Trophoblast cell (in vitro differentiated cells and primary cell): ENCODE measurements around the gene HNF4A.

Source experiments
- DNase-seq, 2 donors: peaks; one replicate each; pipeline ENCODE4 v3.0.0-alpha.2; 2016
- H2AFZ ChIP-seq: 2 replicates; pipeline ENCODE4 v1.6.1; 2013; ENCODE audit warnings: low read length, moderate library complexity, mild to moderate bottlenecking; ENCODE audit not compliant: insufficient read depth, poor library complexity
- H2AK5ac ChIP-seq: 2 replicates; pipeline ENCODE4 v1.6.1; 2013; ENCODE audit warnings: mild to moderate bottlenecking, low read length
- H2BK120ac ChIP-seq: 2 replicates; pipeline ENCODE4 v1.6.1; 2013; ENCODE audit warnings: low read length, mild to moderate bottlenecking, moderate library complexity; ENCODE audit not compliant: insufficient read depth, poor library complexity
- H2BK12ac ChIP-seq: 2 replicates; pipeline ENCODE4 v1.6.1; 2013; ENCODE audit warnings: mild to moderate bottlenecking, low read length, moderate library complexity
- H2BK5ac ChIP-seq: 2 replicates; pipeline ENCODE4 v1.6.1; 2013; ENCODE audit warnings: low read length, low read depth, moderate library complexity, mild to moderate bottlenecking; ENCODE audit not compliant: poor library complexity
- H3K14ac ChIP-seq: 2 replicates; pipeline ENCODE4 v1.6.1; 2013; ENCODE audit warnings: mild to moderate bottlenecking, low read length
- H3K18ac ChIP-seq: 2 replicates; pipeline ENCODE4 v1.6.1; 2013; ENCODE audit warnings: mild to moderate bottlenecking, low read length
- H3K23ac ChIP-seq: 2 replicates; pipeline ENCODE4 v1.6.1; 2013; ENCODE audit warnings: low read length
- H3K27ac ChIP-seq: 2 replicates; pipeline ENCODE4 v1.5.1; 2013; ENCODE audit warnings: low read depth, mild to moderate bottlenecking, inconsistent platforms, low read length, moderate library complexity
- H3K27me3 ChIP-seq: 2 replicates; pipeline ENCODE4 v1.6.1; 2013; ENCODE audit warnings: inconsistent platforms, mild to moderate bottlenecking, low read length, moderate library complexity; ENCODE audit not compliant: insufficient read depth
- H3K36me3 ChIP-seq, 2 experiments: 1 replicate in 1 of 2; 2 replicates in 1 of 2; pipeline ENCODE4 v1.6.1; 2013; ENCODE audit warnings: low read length in 2 of 2, mild to moderate bottlenecking in 2 of 2, moderate library complexity in 1 of 2; ENCODE audit not compliant: insufficient read depth in 2 of 2, control insufficient read depth in 1 of 2
- H3K4ac ChIP-seq: 2 replicates; pipeline ENCODE4 v1.6.1; 2013; ENCODE audit warnings: low read depth, mild to moderate bottlenecking, low read length, moderate library complexity
- H3K4me1 ChIP-seq, 2 experiments: 1 replicate in 1 of 2; 2 replicates in 1 of 2; pipeline ENCODE4 v1.6.1; 2013; ENCODE audit warnings: low read length in 2 of 2, mild to moderate bottlenecking in 2 of 2, moderate library complexity in 1 of 2; ENCODE audit not compliant: insufficient read depth in 2 of 2, control insufficient read depth in 1 of 2
- H3K4me2 ChIP-seq: 2 replicates; pipeline ENCODE4 v1.6.1; 2013; ENCODE audit warnings: inconsistent platforms, mild to moderate bottlenecking, low read length, moderate library complexity
- H3K4me3 ChIP-seq: 2 replicates; pipeline ENCODE4 v1.5.1; 2013; ENCODE audit warnings: mild to moderate bottlenecking, low read depth, low read length, inconsistent platforms
- H3K79me1 ChIP-seq: one replicate; pipeline ENCODE4 v1.6.1; 2013; ENCODE audit warnings: low read length
- H3K79me2 ChIP-seq: 2 replicates; pipeline ENCODE4 v1.6.1; 2013; ENCODE audit warnings: low read length, mild to moderate bottlenecking; ENCODE audit not compliant: control insufficient read depth, insufficient read depth, poor library complexity
- H3K9ac ChIP-seq: 2 replicates; pipeline ENCODE4 v1.6.1; 2013; ENCODE audit warnings: mild to moderate bottlenecking, low read length
- H3K9me3 ChIP-seq: 2 replicates; pipeline ENCODE4 v1.6.1; 2013; ENCODE audit warnings: low read depth, mild to moderate bottlenecking, control low read depth, inconsistent platforms, low read length; ENCODE audit not compliant: insufficient read depth
- H4K12ac ChIP-seq: 2 replicates; pipeline ENCODE4 v1.6.1; 2013; ENCODE audit warnings: low read depth, mild to moderate bottlenecking, low read length, moderate library complexity
- H4K8ac ChIP-seq: 2 replicates; pipeline ENCODE4 v1.6.1; 2013; ENCODE audit warnings: low read depth, mild to moderate bottlenecking, low read length, moderate library complexity
- H4K91ac ChIP-seq: one replicate; pipeline ENCODE4 v1.6.1; 2013; ENCODE audit warnings: low read depth, mild to moderate bottlenecking, low read length, moderate library complexity
- WGBS: extraction: QIAGEN DNeasy Blood & Tissue Kit; methylation state at CpG from one replicate; pipeline ENCODE4 v1.1.7; 2013; ENCODE audit warnings: missing lambda C conversion rate; ENCODE audit not compliant: insufficient read length, insufficient coverage; ENCODE audit errors: extremely low coverage; 5-methylcytosine and 5-hydroxymethylcytosine counted together

HNF4A gene

DNA sequence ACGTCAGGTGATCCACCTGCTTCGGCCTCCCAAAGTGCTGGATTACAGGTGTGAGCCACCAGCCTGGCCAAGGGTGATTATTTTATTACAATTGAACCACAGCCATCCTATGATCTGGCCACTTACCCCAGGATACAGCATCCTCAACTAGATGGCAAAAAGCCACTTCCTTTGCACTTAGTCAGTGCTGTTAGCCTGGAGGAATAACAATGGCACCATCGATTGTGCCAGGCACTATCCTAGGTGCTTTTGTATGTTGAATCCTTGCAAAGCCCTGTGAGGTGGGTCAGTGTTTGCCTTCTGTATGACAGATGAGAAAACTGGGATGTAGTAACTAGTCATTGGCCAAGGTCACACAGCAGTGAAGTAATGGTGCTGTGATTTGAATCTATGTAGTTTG, 109.0 kb downstream of the HNF4A start:
- H3K4me1 ChIP-seq, result no peaks in the 10 kb centered on the region
- no peaks in the 10 kb centered on the region for H3K27me3 ChIP-seq
- no peak for DNase-seq
- H3K23ac ChIP-seq, result no peak overlapping the region
- no CpG with 5 or more reads among the region's 3 CpGs for WGBS
- H3K4me3 ChIP-seq, result no peak overlapping the region
- no peak overlapping the region for H2AFZ ChIP-seq
- H2AK5ac ChIP-seq, result no peak overlapping the region
- no peak overlapping the region for H3K18ac ChIP-seq
- H2BK120ac ChIP-seq, result no peak overlapping the region
- H4K91ac ChIP-seq, result no peak overlapping the region
- no peaks in the 10 kb centered on the region for H3K79me1 ChIP-seq
- H3K9me3 ChIP-seq, result no peaks in the 10 kb centered on the region
- no peak overlapping the region for H3K4me2 ChIP-seq
- H3K36me3 ChIP-seq, result no peaks in the 10 kb centered on the region
- no peak overlapping the region for H3K14ac ChIP-seq
- H4K12ac ChIP-seq, result no peak overlapping the region
- no peak overlapping the region for H3K27ac ChIP-seq
- no peak overlapping the region for H4K8ac ChIP-seq
- no peak overlapping the region for H2BK12ac ChIP-seq
- H3K4ac ChIP-seq, result no peak overlapping the region
- no peak overlapping the region for H3K9ac ChIP-seq
- H2BK5ac ChIP-seq, result no peak overlapping the region
- H3K79me2 ChIP-seq, result no peaks in the 10 kb centered on the region

DNA sequence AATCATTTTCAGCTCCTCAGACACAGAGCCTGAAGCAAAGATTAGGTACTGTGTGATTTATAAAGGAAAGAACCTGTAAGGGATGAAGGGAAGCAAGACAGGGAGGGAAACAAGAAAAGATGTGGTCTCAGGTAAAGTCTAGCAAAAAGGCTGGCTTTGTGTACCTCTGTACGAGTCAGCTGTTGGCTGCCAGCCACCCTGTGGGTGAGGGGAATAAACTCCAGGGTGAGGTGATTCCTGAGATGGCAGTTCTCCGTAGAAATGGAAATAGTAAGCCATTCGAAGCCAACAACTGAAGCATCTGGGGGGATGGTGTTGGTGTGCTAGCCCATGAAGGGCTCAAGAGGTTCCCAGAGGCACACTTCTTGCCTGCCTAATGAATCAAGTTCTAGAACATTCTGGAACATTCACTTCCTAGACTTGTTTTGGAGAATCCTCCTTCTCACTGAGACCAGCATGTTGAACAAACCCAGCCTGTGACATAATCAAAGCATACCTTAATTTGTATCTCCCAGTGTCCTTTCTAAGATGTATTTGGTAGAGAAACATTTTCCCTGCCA, 109.6 kb downstream of the HNF4A start:
- Histone ChIP-seq H3K14ac (no peak overlapping the region), H3K4me3 (no peak overlapping the region), H3K36me3 (no peaks in the 10 kb centered on the region), H3K9me3 (no peaks in the 10 kb centered on the region), H3K4ac (no peak overlapping the region), H4K12ac (no peak overlapping the region), H3K18ac (no peak overlapping the region), H2BK5ac (no peak overlapping the region), H3K9ac (no peak overlapping the region), H4K8ac (no peak overlapping the region), H2AFZ (no peak overlapping the region), H3K27me3 (no peaks in the 10 kb centered on the region), H3K27ac (no peak overlapping the region), H3K23ac (no peak overlapping the region), H2BK120ac (no peak overlapping the region), H3K4me2 (no peak overlapping the region), H3K4me1 (no peaks in the 10 kb centered on the region), H3K79me2 (no peaks in the 10 kb centered on the region), H4K91ac (no peak overlapping the region), H3K79me1 (no peaks in the 10 kb centered on the region), H2BK12ac (no peak overlapping the region), H2AK5ac (no peak overlapping the region)
- no CpG with 5 or more reads among the region's 3 CpGs for WGBS
- no peak for DNase-seq

DNA sequence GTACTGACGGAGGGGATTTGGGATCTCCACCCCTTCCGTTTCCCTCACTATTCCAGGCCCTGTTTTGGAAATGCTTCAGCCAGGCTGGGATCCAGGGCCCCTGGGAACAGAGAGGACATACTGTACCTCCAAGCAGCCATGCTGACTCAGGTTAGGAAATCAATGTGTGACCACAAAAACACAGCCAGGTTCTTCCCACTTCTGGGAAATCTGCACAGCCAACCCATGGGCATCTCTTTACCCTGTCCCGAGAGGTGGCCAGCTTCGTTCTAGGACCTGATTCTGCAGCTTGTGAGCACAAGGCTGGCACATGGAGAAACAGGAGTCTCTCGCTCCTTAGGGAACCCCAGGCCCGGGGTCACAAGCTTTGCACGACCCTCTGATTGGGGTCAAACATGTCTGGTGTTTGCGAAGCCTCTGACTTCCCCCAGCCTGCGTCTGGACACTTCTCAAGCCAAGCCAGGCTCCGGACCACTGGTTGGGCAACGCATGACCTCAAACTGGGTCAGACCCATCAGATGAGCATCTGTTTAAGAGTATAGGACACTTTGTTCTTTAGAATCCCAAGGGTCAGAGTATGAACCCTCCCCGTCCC, 111.9 kb downstream of the HNF4A start:
- no peak overlapping the region for H2BK5ac ChIP-seq
- no peak for DNase-seq
- whole genome bisulfite sequencing, result no CpG with 5 or more reads among the region's 12 CpGs
- H2AFZ ChIP-seq, result no peak overlapping the region
- H2AK5ac ChIP-seq, result no peak overlapping the region
- no peaks in the 10 kb centered on the region for H3K27me3 ChIP-seq
- H3K27ac ChIP-seq, result no peak overlapping the region
- no peak overlapping the region for H3K4ac ChIP-seq
- no peak overlapping the region for H3K9ac ChIP-seq
- H3K18ac ChIP-seq, result no peak overlapping the region
- no peak overlapping the region for H4K91ac ChIP-seq
- H3K23ac ChIP-seq, result no peak overlapping the region
- no peak overlapping the region for H2BK12ac ChIP-seq
- no peak overlapping the region for H2BK120ac ChIP-seq
- no peaks in the 10 kb centered on the region for H3K79me1 ChIP-seq
- no peak overlapping the region for H4K8ac ChIP-seq
- H4K12ac ChIP-seq, result no peak overlapping the region
- H3K4me1 ChIP-seq, result no peaks in the 10 kb centered on the region
- H3K9me3 ChIP-seq, result no peaks in the 10 kb centered on the region
- no peaks in the 10 kb centered on the region for H3K36me3 ChIP-seq
- H3K4me3 ChIP-seq, result no peak overlapping the region
- no peak overlapping the region for H3K4me2 ChIP-seq
- no peak overlapping the region for H3K14ac ChIP-seq
- H3K79me2 ChIP-seq, result no peaks in the 10 kb centered on the region

DNA sequence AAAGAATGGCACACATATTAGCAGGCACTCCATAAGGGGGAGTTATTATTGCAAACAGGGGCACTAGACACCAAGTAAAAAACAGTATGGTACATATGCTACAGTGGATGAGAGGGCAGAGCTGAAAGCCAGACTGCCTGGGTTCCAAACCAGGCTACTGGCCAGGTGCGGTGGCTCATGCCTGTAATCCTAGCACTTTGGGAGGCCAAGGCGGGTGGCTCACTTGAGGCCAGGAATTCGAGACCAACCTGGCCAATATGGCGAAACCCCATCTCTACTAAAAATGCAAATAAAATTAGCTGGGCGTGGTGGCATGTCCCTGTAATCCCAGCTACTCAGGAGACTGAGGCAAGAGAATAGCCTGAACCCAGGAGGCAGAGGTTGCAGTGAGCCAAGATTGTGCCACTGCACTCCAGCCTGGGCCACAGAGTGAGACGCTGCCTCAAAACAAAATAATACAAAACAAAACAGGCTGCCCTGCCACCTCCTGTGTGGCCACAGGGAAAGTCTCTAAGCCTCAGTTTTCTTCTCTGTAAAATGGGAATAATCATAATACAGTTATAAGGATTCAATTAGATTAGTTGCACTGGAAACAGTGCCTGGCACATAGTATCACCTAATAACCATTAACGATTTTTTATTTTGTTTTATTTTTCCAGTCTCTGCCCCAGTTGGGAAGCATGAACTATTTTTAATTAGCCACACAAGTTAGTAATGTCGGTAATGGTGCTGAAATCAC, 112.7 kb downstream of the HNF4A start:
- H3K4me2 ChIP-seq, result no peak overlapping the region
- H3K23ac ChIP-seq, result no peak overlapping the region
- no peak overlapping the region for H2AFZ ChIP-seq
- H2BK5ac ChIP-seq, result no peak overlapping the region
- H3K9me3 ChIP-seq, result no peaks in the 10 kb centered on the region
- H3K79me1 ChIP-seq, result no peaks in the 10 kb centered on the region
- H3K4me3 ChIP-seq, result no peak overlapping the region
- no peak overlapping the region for H3K4ac ChIP-seq
- H3K14ac ChIP-seq, result no peak overlapping the region
- H3K27ac ChIP-seq, result no peak overlapping the region
- no peaks in the 10 kb centered on the region for H3K27me3 ChIP-seq
- no peak overlapping the region for H2BK120ac ChIP-seq
- no peak overlapping the region for H3K18ac ChIP-seq
- H3K79me2 ChIP-seq, result no peaks in the 10 kb centered on the region
- DNase-seq, result no peak
- H4K8ac ChIP-seq, result no peak overlapping the region
- H4K12ac ChIP-seq, result no peak overlapping the region
- no peak overlapping the region for H4K91ac ChIP-seq
- no peaks in the 10 kb centered on the region for H3K4me1 ChIP-seq
- H2AK5ac ChIP-seq, result no peak overlapping the region
- H3K9ac ChIP-seq, result no peak overlapping the region
- H3K36me3 ChIP-seq, result no peaks in the 10 kb centered on the region
- no peak overlapping the region for H2BK12ac ChIP-seq
- WGBS, result no CpG with 5 or more reads among the region's 8 CpGs
